ENCODE results near the gene CMTM5. TPM values are rescaled to one million over a fixed set of nuclear protein-coding genes. Genes with fewer than 3 reads are reported as not detected.

The CMTM5 gene
- polyA plus RNA-seq, 1 donor (not counting 4 experiments of a cell fraction or from before 2014, with no cell fraction given), result not detected

DNA sequence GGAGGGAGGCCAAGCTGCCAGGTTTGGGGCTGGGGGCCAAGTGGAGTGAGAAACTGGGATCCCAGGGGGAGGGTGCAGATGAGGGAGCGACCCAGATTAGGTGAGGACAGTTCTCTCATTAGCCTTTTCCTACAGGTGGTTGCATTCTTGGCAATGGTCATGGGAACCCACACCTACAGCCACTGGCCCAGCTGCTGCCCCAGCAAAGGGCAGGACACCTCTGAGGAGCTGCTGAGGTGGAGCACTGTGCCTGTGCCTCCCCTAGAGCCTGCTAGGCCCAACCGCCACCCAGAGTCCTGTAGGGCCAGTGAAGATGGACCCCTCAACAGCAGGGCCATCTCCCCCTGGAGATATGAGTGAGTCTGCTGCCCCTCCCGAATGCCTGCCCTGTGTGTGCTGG, 3.8 kb upstream of the CMTM5 start:
- Histone ChIP-seq H3K4me3 (ENCODE audit: control insufficient read depth in 2 of 3, extremely low read depth in 1 of 3, insufficient read depth in 2 of 3, low read depth in 1 of 3, low read length in 3 of 3) (no peak overlapping the region), H3K36me3 (ENCODE audit: control insufficient read depth in 2 of 2, extremely low read depth in 1 of 2, insufficient read depth in 2 of 2, low read length in 2 of 2) (no peaks in the 10 kb centered on the region), H3K4me1 (ENCODE audit: control insufficient read depth, extremely low read depth, insufficient read depth, low read length) (no peaks in the 10 kb centered on the region), H3K9ac (ENCODE audit: control insufficient read depth, extremely low read depth, insufficient read depth, low read length) (no peak overlapping the region), H2AFZ (ENCODE audit: control insufficient read depth, low read length) (no peak overlapping the region), H3K27me3 (ENCODE audit: control insufficient read depth, extremely low read depth, insufficient read depth, low read length) (no peaks in the 10 kb centered on the region), H3K9me3 (ENCODE audit: control insufficient read depth, low read depth, low read length) (no peaks in the 10 kb centered on the region), H3K27ac (ENCODE audit: control insufficient read depth, insufficient read depth, low read length) (no peak overlapping the region), H4K20me1 (ENCODE audit: control insufficient read depth, extremely low read depth, insufficient read depth, low read length) (no peaks in the 10 kb centered on the region), H3K4me2 (ENCODE audit: control insufficient read depth, extremely low read depth, insufficient read depth, low read depth, low read length) (no peak overlapping the region), H3K79me2 (ENCODE audit: control insufficient read depth, insufficient read depth, low read length) (no peaks in the 10 kb centered on the region), H3K9me1 (ENCODE audit: control insufficient read depth, extremely low read depth, insufficient read depth, low read length) (no peaks in the 10 kb centered on the region)
- TF ChIP-seq, protein P1, sequence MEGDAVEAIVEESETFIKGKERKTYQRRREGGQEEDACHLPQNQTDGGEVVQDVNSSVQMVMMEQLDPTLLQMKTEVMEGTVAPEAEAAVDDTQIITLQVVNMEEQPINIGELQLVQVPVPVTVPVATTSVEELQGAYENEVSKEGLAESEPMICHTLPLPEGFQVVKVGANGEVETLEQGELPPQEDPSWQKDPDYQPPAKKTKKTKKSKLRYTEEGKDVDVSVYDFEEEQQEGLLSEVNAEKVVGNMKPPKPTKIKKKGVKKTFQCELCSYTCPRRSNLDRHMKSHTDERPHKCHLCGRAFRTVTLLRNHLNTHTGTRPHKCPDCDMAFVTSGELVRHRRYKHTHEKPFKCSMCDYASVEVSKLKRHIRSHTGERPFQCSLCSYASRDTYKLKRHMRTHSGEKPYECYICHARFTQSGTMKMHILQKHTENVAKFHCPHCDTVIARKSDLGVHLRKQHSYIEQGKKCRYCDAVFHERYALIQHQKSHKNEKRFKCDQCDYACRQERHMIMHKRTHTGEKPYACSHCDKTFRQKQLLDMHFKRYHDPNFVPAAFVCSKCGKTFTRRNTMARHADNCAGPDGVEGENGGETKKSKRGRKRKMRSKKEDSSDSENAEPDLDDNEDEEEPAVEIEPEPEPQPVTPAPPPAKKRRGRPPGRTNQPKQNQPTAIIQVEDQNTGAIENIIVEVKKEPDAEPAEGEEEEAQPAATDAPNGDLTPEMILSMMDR (optimal IDR thresholded peaks at IDR 0.05 in 1 of 3, IDR thresholded peaks at IDR 0.05 in 1 of 3, conservative IDR thresholded peaks at IDR 0.05 in 1 of 3; ENCODE audit: extremely low read depth in 1 of 3, insufficient read depth in 2 of 3, low read length in 3 of 3), result no peak
- no peak for DNase-seq (ENCODE audit: low read depth, low spot score)
- no peak for FAIRE-seq
- dilution Hi-C loops (cut with MboI; ENCODE audit: extremely low pct_ligation_motif_present, low sequenced_read_pairs), result no loop called here

DNA sequence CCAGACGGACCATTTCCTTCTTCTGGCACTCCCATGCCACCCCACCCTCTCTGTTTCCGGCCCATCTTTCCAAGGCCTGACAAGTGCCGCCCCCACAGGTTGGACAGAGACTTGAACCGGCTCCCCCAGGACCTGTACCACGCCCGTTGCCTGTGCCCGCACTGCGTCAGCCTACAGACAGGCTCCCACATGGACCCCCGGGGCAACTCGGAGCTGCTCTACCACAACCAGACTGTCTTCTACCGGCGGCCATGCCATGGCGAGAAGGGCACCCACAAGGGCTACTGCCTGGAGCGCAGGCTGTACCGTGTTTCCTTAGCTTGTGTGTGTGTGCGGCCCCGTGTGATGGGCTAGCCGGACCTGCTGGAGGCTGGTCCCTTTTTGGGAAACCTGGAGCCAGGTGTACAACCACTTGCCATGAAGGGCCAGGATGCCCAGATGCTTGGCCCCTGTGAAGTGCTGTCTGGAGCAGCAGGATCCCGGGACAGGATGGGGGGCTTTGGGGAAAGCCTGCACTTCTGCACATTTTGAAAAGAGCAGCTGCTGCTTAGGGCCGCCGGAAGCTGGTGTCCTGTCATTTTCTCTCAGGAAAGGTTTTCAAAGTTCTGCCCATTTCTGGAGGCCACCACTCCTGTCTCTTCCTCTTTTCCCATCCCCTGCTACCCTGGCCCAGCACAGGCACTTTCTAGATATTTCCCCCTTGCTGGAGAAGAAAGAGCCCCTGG, 1.2 kb upstream of the CMTM5 start:
- Histone ChIP-seq H3K4me1 (ENCODE audit: control insufficient read depth, extremely low read depth, insufficient read depth, low read length) (no peaks in the 10 kb centered on the region), H3K27me3 (ENCODE audit: control insufficient read depth, extremely low read depth, insufficient read depth, low read length) (peaks cover 7% of the 10 kb centered on the region), H3K9me3 (ENCODE audit: control insufficient read depth, low read depth, low read length) (no peaks in the 10 kb centered on the region), H3K27ac (ENCODE audit: control insufficient read depth, insufficient read depth, low read length) (no peak overlapping the region), H3K36me3 (ENCODE audit: control insufficient read depth in 2 of 2, extremely low read depth in 1 of 2, insufficient read depth in 2 of 2, low read length in 2 of 2) (no peaks in the 10 kb centered on the region), H2AFZ (ENCODE audit: control insufficient read depth, low read length) (no peak overlapping the region), H4K20me1 (ENCODE audit: control insufficient read depth, extremely low read depth, insufficient read depth, low read length) (no peaks in the 10 kb centered on the region), H3K9me1 (ENCODE audit: control insufficient read depth, extremely low read depth, insufficient read depth, low read length) (no peaks in the 10 kb centered on the region), H3K9ac (ENCODE audit: control insufficient read depth, extremely low read depth, insufficient read depth, low read length) (no peak overlapping the region), H3K4me2 (ENCODE audit: control insufficient read depth, extremely low read depth, insufficient read depth, low read depth, low read length) (no peak overlapping the region), H3K4me3 (ENCODE audit: control insufficient read depth in 2 of 3, extremely low read depth in 1 of 3, insufficient read depth in 2 of 3, low read depth in 1 of 3, low read length in 3 of 3) (no peak overlapping the region), H3K79me2 (ENCODE audit: control insufficient read depth, insufficient read depth, low read length) (no peaks in the 10 kb centered on the region)
- no peak for DNase-seq (ENCODE audit: low read depth, low spot score)
- dilution Hi-C loops (cut with MboI; ENCODE audit: extremely low pct_ligation_motif_present, low sequenced_read_pairs), result no loop called here
- no peak for FAIRE-seq
- TF ChIP-seq, protein P1 (optimal IDR thresholded peaks at IDR 0.05 in 1 of 3, IDR thresholded peaks at IDR 0.05 in 1 of 3, conservative IDR thresholded peaks at IDR 0.05 in 1 of 3; ENCODE audit: extremely low read depth in 1 of 3, insufficient read depth in 2 of 3, low read length in 3 of 3), result no peak
- TF ChIP-seq EZH2 (IDR thresholded peaks at IDR 0.05; ENCODE audit: low read length), result no peak

All from keratinocyte (primary cell).